Heart left ventricle (tissue), 13 donors: Measurements from ENCODE around the gene RCVRN.

Experiments
- POLR2A ChIP-seq, 2 donors: fragments of 450-650 bp; IDR thresholded peaks; one replicate each; pipeline ENCODE4 v1.6.1; 2017; ENCODE audit warnings: antibody characterized with exemption in 2 of 2, mild to moderate bottlenecking in 2 of 2, moderate library complexity in 2 of 2
- TF ChIP-seq, protein P1 (sequence below), 12 donors: fragments of 200-600 bp; sonication (generic) in 4 of 12; IDR thresholded peaks; one replicate each; pipeline versions ENCODE4 v1.5.0 to v1.8.0; 2018 to 2022; ENCODE audit warnings: antibody characterized with exemption in 12 of 12, mild to moderate bottlenecking in 5 of 12
- donor health status: ischemic (EF 13 %, LVEDD 7.1; RV severe dilation, severe dysfunction).
- donor health status: DM: no; HTN: yes; CAD: no.
- donor health status: DM: no; HTN: no; CAD: no.
- donor health status: ischemic (EF 25% LVEDD 6.9; RV normal size, moderate dysfunction).
- donor health status: ischemic (EF 25% LVEDD 5.7; RV mildly dilated, moderate dysfunction).
- donor health status: ischemic (EF 35%, LVEDD 5.7; RV mildly dilated, moderate dysfunction).
- donor health status: nonischemic (EF 11% LVEDD 7.7; RV severe dilation, severe dysfunction).
- donor health status: DM: yes; HTN: yes; CAD: no.
- donor health status: PGD.
- donor health status: ischemic (EF 29% LVEDD 5.4; RV normal size, mild dysfunction).
- donor health status: nonischemic (EF 23%, LVEDD 6.1; RV moderate dilation, normal function).

DNA sequence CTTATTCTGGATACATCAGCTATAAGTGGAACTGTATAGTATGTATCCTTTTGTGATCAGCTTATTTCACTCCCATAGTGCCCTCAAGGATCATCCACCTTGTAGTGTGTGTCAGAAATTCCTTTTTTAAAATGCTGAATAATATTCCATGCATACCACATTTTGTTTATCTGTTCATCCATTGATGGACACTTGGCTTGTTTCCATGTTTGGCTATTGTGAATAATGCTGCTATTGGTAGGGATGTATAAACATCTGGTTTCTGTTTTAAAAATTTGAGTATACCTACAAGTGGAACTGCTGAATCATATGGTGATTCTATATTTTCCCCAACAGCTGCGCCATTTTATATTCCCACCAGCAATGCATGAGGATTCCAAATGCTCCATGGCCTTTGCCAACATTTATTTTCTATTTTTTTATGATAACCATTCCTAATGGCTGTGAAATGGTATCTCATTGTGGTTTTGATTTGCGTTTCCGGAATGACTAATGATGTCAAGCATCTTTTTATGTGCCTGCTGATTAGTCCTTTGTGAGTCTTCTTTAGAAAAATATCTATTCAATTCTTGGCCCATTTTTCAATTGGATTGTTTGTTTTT, 11.6 kb downstream of the RCVRN start:
- TF ChIP-seq, protein P1, sequence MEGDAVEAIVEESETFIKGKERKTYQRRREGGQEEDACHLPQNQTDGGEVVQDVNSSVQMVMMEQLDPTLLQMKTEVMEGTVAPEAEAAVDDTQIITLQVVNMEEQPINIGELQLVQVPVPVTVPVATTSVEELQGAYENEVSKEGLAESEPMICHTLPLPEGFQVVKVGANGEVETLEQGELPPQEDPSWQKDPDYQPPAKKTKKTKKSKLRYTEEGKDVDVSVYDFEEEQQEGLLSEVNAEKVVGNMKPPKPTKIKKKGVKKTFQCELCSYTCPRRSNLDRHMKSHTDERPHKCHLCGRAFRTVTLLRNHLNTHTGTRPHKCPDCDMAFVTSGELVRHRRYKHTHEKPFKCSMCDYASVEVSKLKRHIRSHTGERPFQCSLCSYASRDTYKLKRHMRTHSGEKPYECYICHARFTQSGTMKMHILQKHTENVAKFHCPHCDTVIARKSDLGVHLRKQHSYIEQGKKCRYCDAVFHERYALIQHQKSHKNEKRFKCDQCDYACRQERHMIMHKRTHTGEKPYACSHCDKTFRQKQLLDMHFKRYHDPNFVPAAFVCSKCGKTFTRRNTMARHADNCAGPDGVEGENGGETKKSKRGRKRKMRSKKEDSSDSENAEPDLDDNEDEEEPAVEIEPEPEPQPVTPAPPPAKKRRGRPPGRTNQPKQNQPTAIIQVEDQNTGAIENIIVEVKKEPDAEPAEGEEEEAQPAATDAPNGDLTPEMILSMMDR (IDR thresholded peaks at IDR 0.05): no peak
- no peak for TF ChIP-seq POLR2A (IDR thresholded peaks at IDR 0.05)
